WTC11 (cell line): ENCODE measurements around the gene CCNQ.

Experiments
- AFF4 ChIP-seq: sonication (generic); formaldehyde crosslinking; IDR thresholded peaks from 2 replicates; pipeline ENCODE4 v1.8.1; 2023; ENCODE audit warnings: mild to moderate bottlenecking, missing genetic modification reagents, borderline replicate concordance
- ARID4B ChIP-seq: sonication (generic); formaldehyde crosslinking; IDR thresholded peaks from 2 replicates; pipeline ENCODE4 v1.8.0; 2023; ENCODE audit warnings: missing genetic modification reagents, mild to moderate bottlenecking, borderline replicate concordance
- ATF3 ChIP-seq: sonication (generic); formaldehyde crosslinking; conservative IDR thresholded peaks from 2 replicates; pipeline ENCODE4 v1.8.1; 2022; ENCODE audit warnings: mild to moderate bottlenecking, missing genetic modification reagents
- CREB1 ChIP-seq: sonication (generic); formaldehyde crosslinking; IDR thresholded peaks from 2 replicates; pipeline ENCODE4 v1.8.0; 2023; ENCODE audit warnings: mild to moderate bottlenecking, missing genetic modification reagents
- CTCF ChIP-seq: fragments of 200-600 bp; IDR thresholded peaks from 2 replicates; pipeline ENCODE4 v1.8.0; 2022; ENCODE audit warnings: antibody characterized with exemption
- ETV6 ChIP-seq: sonication (generic); formaldehyde crosslinking; IDR thresholded peaks from 2 replicates; pipeline ENCODE4 v1.8.1; 2022; ENCODE audit warnings: mild to moderate bottlenecking, missing genetic modification reagents
- GRHL2 ChIP-seq: fragments of 250-450 bp; sonication (Bioruptor Pico); IDR thresholded peaks from 2 replicates; pipeline ENCODE4 v1.8.0; 2022; ENCODE audit warnings: mild to moderate bottlenecking, moderate library complexity; ENCODE audit not compliant: insufficient replicate concordance, severe bottlenecking
- IRF2 ChIP-seq: sonication (generic); formaldehyde crosslinking; IDR thresholded peaks from 2 replicates; pipeline ENCODE4 v1.8.0; 2022; ENCODE audit warnings: low read depth, missing genetic modification reagents, borderline replicate concordance
- NR2C2 ChIP-seq: sonication (generic); formaldehyde crosslinking; IDR thresholded peaks from 2 replicates; pipeline ENCODE4 v1.8.0; 2022; ENCODE audit warnings: mild to moderate bottlenecking, missing genetic modification reagents
- SP1 ChIP-seq: sonication (generic); formaldehyde crosslinking; conservative IDR thresholded peaks from 2 replicates; pipeline ENCODE4 v1.8.1; 2022; ENCODE audit warnings: missing genetic modification reagents
- ZBTB43 ChIP-seq: sonication (generic); formaldehyde crosslinking; IDR thresholded peaks from 2 replicates; pipeline ENCODE4 v1.8.1; 2023; ENCODE audit warnings: mild to moderate bottlenecking, missing genetic modification reagents
- ZNF121 ChIP-seq: sonication (generic); formaldehyde crosslinking; IDR thresholded peaks from 2 replicates; pipeline ENCODE4 v1.8.0; 2023; ENCODE audit warnings: missing genetic modification reagents

GRCh38 chrX:153560466-153560865 is 38.5 kb downstream of the CCNQ start:
- TF ChIP-seq CTCF (no peak), ZBTB43 (no peak), ETV6 (no peak), CREB1 (CRISPR knock-in tag) (no peak), SP1 (CRISPR knock-in tag) (no peak), IRF2 (CRISPR knock-in tag) (no peak), ARID4B (no peak), AFF4 (CRISPR knock-in tag) (no peak), ZNF121 (CRISPR knock-in tag) (no peak), ATF3 (CRISPR knock-in tag) (no peak), GRHL2 (no peak), NR2C2 (CRISPR knock-in tag) (no peak)
